CD4-positive, alpha-beta T cell (primary cell): Measurements from ENCODE around the gene ATP8B3. TPM values are rescaled to one million over a fixed set of nuclear protein-coding genes. Genes with fewer than 3 reads are reported as not detected.

Experiments used
- ATAC-seq: fragments of 200-7000 bp; cut with Tn5 transposase; one replicate; pipeline ENCODE4 v1.10.0; 2022; ENCODE audit warnings: mild to moderate bottlenecking; ENCODE audit not compliant: poor library complexity
- CTCF ChIA-PET: fragments of 350-600 bp; sonication (Branson Sonifier 250); formaldehyde crosslinking; loops from one replicate; lab custom pipeline; 2021; ENCODE audit warnings: antibody characterized with exemption, inconsistent platforms; lab: Charles Lee
- POLR2A ChIA-PET: fragments of 350-600 bp; sonication (Branson Sonifier 250); formaldehyde crosslinking; loops from one replicate; lab custom pipeline; 2021; ENCODE audit warnings: antibody characterized with exemption, inconsistent platforms; lab: Charles Lee
- DNase-seq, 14 experiments: peaks; one replicate each; pipeline ENCODE4 v3.0.0-alpha.2; 2013 to 2020; ENCODE audit warnings: mixed read lengths in 2 of 14
- H3K27ac ChIP-seq, 2 donors: one replicate each; pipeline versions ENCODE4 v1.5.1 to v1.7.0; 2013; ENCODE audit warnings: low read length in 2 of 2, low read depth in 1 of 2, mild to moderate bottlenecking in 1 of 2
- H3K27me3 ChIP-seq, 2 experiments: 1 replicate in 1 of 2; 2 replicates in 1 of 2; pipeline versions ENCODE4 v1.6.1 to v1.7.0; 2013; ENCODE audit warnings: low read length in 2 of 2, control low read depth in 1 of 2, mild to moderate bottlenecking in 1 of 2, moderate library complexity in 1 of 2; ENCODE audit not compliant: insufficient read depth in 2 of 2, control insufficient read depth in 1 of 2
- H3K36me3 ChIP-seq: one replicate; pipeline ENCODE4 v1.6.1; 2013; ENCODE audit warnings: low read length, control low read depth; ENCODE audit not compliant: insufficient read depth
- H3K4me1 ChIP-seq: one replicate; pipeline ENCODE4 v1.6.1; 2013; ENCODE audit warnings: low read length, control low read depth; ENCODE audit not compliant: insufficient read depth
- H3K4me3 ChIP-seq: one replicate; pipeline ENCODE4 v1.5.1; 2013; ENCODE audit warnings: mild to moderate bottlenecking, low read length, moderate library complexity
- H3K9me3 ChIP-seq, 2 experiments: 1 replicate in 1 of 2; 2 replicates in 1 of 2; pipeline versions ENCODE4 v1.6.1 to v1.7.0; 2013; ENCODE audit warnings: low read length in 2 of 2, mild to moderate bottlenecking in 2 of 2, control low read depth in 1 of 2, moderate library complexity in 1 of 2; ENCODE audit not compliant: control insufficient read depth in 1 of 2, insufficient read depth in 1 of 2
- H3K27ac Mint-ChIP-seq: one replicate; pipeline ENCODE4 v1.8.0; 2020; ENCODE audit warnings: mixed read lengths
- H3K27me3 Mint-ChIP-seq: one replicate; pipeline ENCODE4 v1.8.0; 2021; ENCODE audit warnings: mixed read lengths
- H3K36me3 Mint-ChIP-seq: one replicate; pipeline ENCODE4 v1.8.0; 2021; ENCODE audit warnings: low read depth, mixed read lengths
- H3K4me1 Mint-ChIP-seq: one replicate; pipeline ENCODE4 v1.8.0; 2021; ENCODE audit warnings: low read depth, mixed read lengths
- H3K4me3 Mint-ChIP-seq: one replicate; pipeline ENCODE4 v1.8.0; 2020; ENCODE audit warnings: mild to moderate bottlenecking, mixed read lengths
- H3K9me3 Mint-ChIP-seq: one replicate; pipeline ENCODE4 v1.8.0; 2020; ENCODE audit warnings: mixed read lengths
- CTCF ChIP-seq: fragments of 200-600 bp; IDR thresholded peaks from one replicate; pipeline ENCODE4 v1.8.0; 2022; ENCODE audit warnings: antibody characterized with exemption, mild to moderate bottlenecking
- intact Hi-C, 2 experiments: fragments of 100-400 bp; cut with DNase I in 1 of 2; cut with micrococcal nuclease in 1 of 2; formaldehyde crosslinking; loops; one replicate each; pipeline versions ENCODE4 v1.15.1 to v1.9.0; 2023 to 2025; cut with DNase I, micrococcal nuclease
- total RNA-seq, 174 experiments: library from RNA in 2 of 174; stranded (reverse) in 2 of 174; gene quantifications; one replicate each; pipeline ENCODE4 v1.2.3 and lab custom pipeline; 2021 to 2026

ATP8B3 gene
- total RNA-seq, 2 experiments from 2014 or later = 2.5 to 3.2 TPM

- intact Hi-C loops = no loop called here
- no peak for TF ChIP-seq CTCF
- DNase-seq = no peak
- Mint-ChIP-seq H3K27ac (no peak overlapping the region), H3K4me1 (no peaks in the 10 kb centered on the region), H3K9me3 (no peaks in the 10 kb centered on the region), H3K36me3 (no peaks in the 10 kb centered on the region), H3K4me3 (no peak overlapping the region), H3K27me3 (peaks cover 67% of the 10 kb centered on the region)
- ATAC-seq = no peak
- Histone ChIP-seq H3K27me3 (peaks cover 44 to 53% of the 10 kb centered on the region in 2 experiments), H3K27ac (no peak overlapping the region), H3K4me1 (no peaks in the 10 kb centered on the region), H3K9me3 (peaks cover 9 to 45% of the 10 kb centered on the region in 2 experiments), H3K4me3 (no peak overlapping the region), H3K36me3 (no peaks in the 10 kb centered on the region)
- ChIA-PET CTCF (no interaction called here), POLR2A (no interaction called here)
Measured at GRCh38 chr19:1782521-1782920, 29.6 kb downstream of the ATP8B3 start.

GRCh38 chr19:1780272-1780958, 31.7 kb downstream of the ATP8B3 start:
- Mint-ChIP-seq H3K27me3 (peaks cover 69% of the 10 kb centered on the region), H3K4me3 (no peak overlapping the region), H3K4me1 (no peaks in the 10 kb centered on the region), H3K9me3 (no peaks in the 10 kb centered on the region), H3K27ac (no peak overlapping the region), H3K36me3 (no peaks in the 10 kb centered on the region)
- ATAC-seq (no peak), DNase-seq (no peak)
- Histone ChIP-seq H3K36me3 (no peaks in the 10 kb centered on the region), H3K9me3 (peaks cover 9 to 51% of the 10 kb centered on the region in 2 experiments), H3K27ac (no peak overlapping the region), H3K4me3 (no peak overlapping the region), H3K27me3 (peaks cover 65 to 70% of the 10 kb centered on the region in 2 experiments), H3K4me1 (no peaks in the 10 kb centered on the region)
- ChIA-PET POLR2A (no interaction called here), CTCF (no interaction called here)
- TF ChIP-seq CTCF = no peak
- intact Hi-C loops = no loop called here

- DNase-seq (no peak), ATAC-seq (no peak)
- CTCF ChIA-PET = interaction anchor here (1.0 kb wide), 1 partner anchor 233 kb away, joined by 4 read pairs; no protein-coding TSS in a partner anchor
- no peaks in the 10 kb centered on the region for H3K36me3 ChIP-seq
- Mint-ChIP-seq H3K4me1 (no peaks in the 10 kb centered on the region), H3K36me3 (no peaks in the 10 kb centered on the region), H3K4me3 (no peak overlapping the region), H3K27ac (no peak overlapping the region), H3K27me3 (peaks cover 70% of the 10 kb centered on the region), H3K9me3 (no peaks in the 10 kb centered on the region)
- POLR2A ChIA-PET = no interaction called here
- no peaks in the 10 kb centered on the region for H3K4me1 ChIP-seq
- peaks cover 9 to 58% of the 10 kb centered on the region in 2 experiments for H3K9me3 ChIP-seq
- H3K4me3 ChIP-seq = no peak overlapping the region
- no peak overlapping the region for H3K27ac ChIP-seq
- peaks cover 71 to 74% of the 10 kb centered on the region in 2 experiments for H3K27me3 ChIP-seq
- intact Hi-C loops = no loop called here
- no peak for TF ChIP-seq CTCF
Measured at GRCh38 chr19:1779574-1779973, 32.5 kb downstream of the ATP8B3 start.
